IMR-90 (cell line): ENCODE measurements around the gene SVIL. TPM values are rescaled to one million over a fixed set of nuclear protein-coding genes. Genes with fewer than 3 reads are reported as not detected.
"Not testable (repeated sequence)": the region's sequence is repeated elsewhere in the genome, so short reads cannot be mapped to it uniquely, and the experiment has no call there.

ENCODE experiments used
- ATAC-seq: fragments of 200-7000 bp; cut with Tn5 transposase; 2 replicates; pipeline ENCODE4 v1.9.1; 2020; ENCODE audit warnings: low read depth, mild to moderate bottlenecking, moderate library complexity
- BruUV-seq: library from RNA; stranded (reverse); fragments of 400-500 nt; replicated peaks from 2 replicates; lab custom pipeline; 2021; lab: Mats Ljungman, UMichigan
- CTCF ChIA-PET: fragments of 300-600 bp; formaldehyde crosslinking; extraction: SDS; loops from one replicate; lab custom pipeline; 2021; ENCODE audit warnings: antibody characterized with exemption; lab: Yijun Ruan, JAX
- POLR2A ChIA-PET: fragments of 300-600 bp; sonication (Branson Sonifier 250); formaldehyde crosslinking; loops from one replicate; lab custom pipeline; 2022; ENCODE audit warnings: antibody characterized with exemption; ENCODE audit not compliant: unreplicated experiment; lab: Charles Lee
- DNase-seq: peaks from one replicate; pipeline ENCODE4 v3.0.0; 2013
- H2AFZ ChIP-seq: replicated peaks from 2 replicates; pipeline ENCODE3; 2013; ENCODE audit warnings: low read length, mild to moderate bottlenecking; ENCODE audit not compliant: poor library complexity
- H2AK5ac ChIP-seq: 2 replicates; pipeline ENCODE4 v1.6.1; 2013; ENCODE audit warnings: low read depth, low read length, inconsistent platforms
- H2AK9ac ChIP-seq: replicated peaks from 2 replicates; pipeline ENCODE3; 2013; ENCODE audit warnings: mild to moderate bottlenecking, low read depth, low read length, moderate library complexity; ENCODE audit not compliant: poor library complexity
- H2BK120ac ChIP-seq: 2 replicates; pipeline ENCODE4 v1.6.1; 2013; ENCODE audit warnings: low read depth, low read length, inconsistent platforms
- H2BK15ac ChIP-seq: 3 replicates; pipeline ENCODE4 v1.6.1; 2013; ENCODE audit warnings: low read depth, low read length, inconsistent platforms
- H2BK20ac ChIP-seq: 2 replicates; pipeline ENCODE4 v1.6.1; 2013; ENCODE audit warnings: low read depth, mild to moderate bottlenecking, inconsistent platforms, low read length, moderate library complexity
- H2BK5ac ChIP-seq: 2 replicates; pipeline ENCODE4 v1.6.1; 2013; ENCODE audit warnings: mild to moderate bottlenecking, low read depth, low read length, inconsistent platforms; ENCODE audit not compliant: poor library complexity, severe bottlenecking
- H3K14ac ChIP-seq: replicated peaks from 2 replicates; pipeline ENCODE4 v1.6.1; 2013; ENCODE audit warnings: low read depth, low read length, inconsistent platforms
- H3K18ac ChIP-seq: 2 replicates; pipeline ENCODE4 v1.6.1; 2013; ENCODE audit warnings: low read depth, low read length, control low read depth
- H3K23ac ChIP-seq: 2 replicates; pipeline ENCODE4 v1.6.1; 2013; ENCODE audit warnings: low read depth, low read length, inconsistent platforms
- H3K27ac ChIP-seq: 2 replicates; pipeline ENCODE4 v1.5.1; 2013; ENCODE audit warnings: mild to moderate bottlenecking, control low read depth, low read length; ENCODE audit not compliant: insufficient read depth
- H3K27me3 ChIP-seq: 2 replicates; pipeline ENCODE4 v1.6.1; 2013; ENCODE audit warnings: low read length; ENCODE audit not compliant: control insufficient read depth, insufficient read depth
- H3K36me3 ChIP-seq: 2 replicates; pipeline ENCODE4 v1.6.1; 2013; ENCODE audit warnings: low read length, mixed read lengths; ENCODE audit not compliant: control insufficient read depth, insufficient read depth
- H3K4ac ChIP-seq: 2 replicates; pipeline ENCODE4 v1.6.1; 2013; ENCODE audit warnings: low read depth, low read length, inconsistent platforms
- H3K4me1 ChIP-seq: 2 replicates; pipeline ENCODE4 v1.6.1; 2013; ENCODE audit warnings: low read length, mixed read lengths; ENCODE audit not compliant: control insufficient read depth, insufficient read depth
- H3K4me2 ChIP-seq: 2 replicates; pipeline ENCODE4 v1.6.1; 2013; ENCODE audit warnings: low read depth, mild to moderate bottlenecking, control low read depth, low read length, moderate library complexity
- H3K4me3 ChIP-seq: 2 replicates; pipeline ENCODE4 v1.5.1; 2013; ENCODE audit warnings: low read depth, mild to moderate bottlenecking, control low read depth, low read length, moderate library complexity; ENCODE audit not compliant: insufficient read depth
- H3K56ac ChIP-seq: 2 replicates; pipeline ENCODE4 v1.6.1; 2013; ENCODE audit warnings: low read length, inconsistent platforms; ENCODE audit not compliant: insufficient read depth; ENCODE audit errors: extremely low read depth
- H3K79me1 ChIP-seq, 2 experiments: 2 replicates each; pipeline ENCODE4 v1.6.1; 2013; ENCODE audit warnings: low read length in 2 of 2, inconsistent platforms in 1 of 2, low read depth in 1 of 2
- H3K9ac ChIP-seq: 2 replicates; pipeline ENCODE4 v1.6.1; 2013; ENCODE audit warnings: low read depth, low read length, control low read depth
- H3K9me1 ChIP-seq: 2 replicates; pipeline ENCODE4 v1.6.1; 2013; ENCODE audit warnings: low read length, inconsistent platforms; ENCODE audit not compliant: insufficient read depth
- H3K9me3 ChIP-seq: 2 replicates; pipeline ENCODE4 v1.6.1; 2013; ENCODE audit warnings: low read length; ENCODE audit not compliant: control insufficient read depth, insufficient read depth
- H4K20me1 ChIP-seq: 2 replicates; pipeline ENCODE4 v1.6.1; 2013; ENCODE audit warnings: low read length, inconsistent platforms; ENCODE audit not compliant: insufficient read depth
- H4K5ac ChIP-seq: 2 replicates; pipeline ENCODE4 v1.6.1; 2013; ENCODE audit warnings: mild to moderate bottlenecking, low read depth, low read length, control low read depth
- H4K8ac ChIP-seq, 2 experiments: 2 replicates each; pipeline ENCODE4 v1.6.1; 2013; ENCODE audit warnings: low read depth in 2 of 2, low read length in 2 of 2, control low read depth in 1 of 2, inconsistent platforms in 1 of 2
- H4K91ac ChIP-seq: 2 replicates; pipeline ENCODE4 v1.6.1; 2013; ENCODE audit warnings: low read depth, low read length, inconsistent platforms; ENCODE audit not compliant: insufficient read depth
- WGBS, 2 experiments: methylation state at CpG; one replicate each; pipeline versions ENCODE4 v1.1.5 to v1.1.7; 2013; ENCODE audit warnings: missing lambda C conversion rate in 2 of 2; ENCODE audit not compliant: insufficient read length in 1 of 2; ENCODE audit errors: extremely low coverage in 2 of 2; 5-methylcytosine and 5-hydroxymethylcytosine counted together
- dilution Hi-C: fragments of 300-500 bp; cut with HindIII; formaldehyde crosslinking; loops from one replicate; pipeline ENCODE4 v1.14.3; 2018; ENCODE audit warnings: low sequenced_read_pairs; ENCODE audit not compliant: unreplicated experiment
- in situ Hi-C: fragments of 300-500 bp; cut with MboI; formaldehyde crosslinking; loops from 3 replicates; pipeline ENCODE4 v1.14.3; 2019; ENCODE audit warnings: low sequenced_read_pairs, inconsistent platforms, mixed read lengths
- intact Hi-C: fragments of 100-400 bp; cut with micrococcal nuclease; formaldehyde crosslinking; loops from 2 replicates; pipeline ENCODE4 v1.10.0; 2022
- polyA plus RNA-seq, 3 experiments: library from polyadenylated mRNA; depleted of rRNA; stranded (reverse); fragments of >200 nt; gene quantifications; 2 replicates each; pipeline ENCODE4 v1.2.3, GENCODE V29; 2012; ENCODE audit warnings: low replicate concordance in 1 of 3
- total RNA-seq: library from RNA; depleted of rRNA; stranded (reverse); fragments of >200 nt; gene quantifications from 2 replicates; pipeline ENCODE4 v1.2.3, GENCODE V29; 2012

Gene SVIL
- total and polyA plus RNA-seq, 2 of the 4 experiments (the other 2 are of a cell fraction), result 11.5 to 11.6 TPM

DNA sequence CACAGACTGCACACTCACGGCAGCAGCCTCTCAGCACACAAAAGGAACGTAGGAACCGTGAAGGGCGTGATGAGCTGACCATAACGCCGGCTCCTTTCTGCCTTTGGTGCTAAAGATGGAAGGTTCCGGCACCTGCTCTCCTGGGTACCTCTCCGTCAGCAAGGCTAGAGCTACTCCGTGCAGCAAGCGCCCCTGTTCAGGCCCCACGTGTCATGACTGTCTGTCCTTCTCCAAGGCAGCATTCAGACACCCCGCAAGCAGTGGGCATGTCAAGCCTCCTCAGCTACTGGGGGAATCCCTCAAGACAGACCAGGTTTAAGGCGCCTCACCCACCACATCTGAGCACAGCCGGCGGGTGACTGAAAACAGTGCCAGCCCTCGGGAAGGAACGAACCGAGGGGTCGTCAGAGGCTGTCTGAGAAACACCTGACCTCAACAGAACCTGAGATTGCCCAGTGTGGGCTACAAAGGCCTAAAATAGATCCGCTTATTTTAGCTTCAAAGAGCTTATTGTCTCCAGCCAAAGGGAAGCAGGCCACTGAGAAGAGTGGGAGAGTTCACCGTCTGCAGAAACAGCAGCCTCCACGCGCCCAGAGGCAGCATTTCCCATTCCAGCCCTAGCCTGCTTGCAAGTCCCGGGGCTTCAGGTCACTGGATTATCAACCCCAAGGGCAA, 124.2 kb downstream of the SVIL start:
- H3K9me3 ChIP-seq, ATAC-seq, H3K4me3 ChIP-seq, H3K9me1 ChIP-seq, H2AK5ac ChIP-seq, BruUV-seq, H2AK9ac ChIP-seq, POLR2A ChIA-PET, dilution Hi-C loops, H3K23ac ChIP-seq, H3K4ac ChIP-seq, H3K4me1 ChIP-seq, H2BK20ac ChIP-seq, H3K36me3 ChIP-seq, H2BK15ac ChIP-seq, H2BK5ac ChIP-seq, H3K18ac ChIP-seq, H4K8ac ChIP-seq, H4K20me1 ChIP-seq, H4K91ac ChIP-seq, H3K9ac ChIP-seq, H2AFZ ChIP-seq, H4K5ac ChIP-seq, H3K4me2 ChIP-seq, H3K14ac ChIP-seq, H3K56ac ChIP-seq, H3K27me3 ChIP-seq, H2BK120ac ChIP-seq, DNase-seq, H3K27ac ChIP-seq, in situ Hi-C loops: not testable (repeated sequence)
- CTCF ChIA-PET, result interaction anchor here (0.8 kb wide), 1 partner anchor 24 kb away, joined by 3 read pairs; no protein-coding TSS in a partner anchor
- H3K79me1 ChIP-seq, result peaks cover 3 to 16% of the 10 kb centered on the region in 2 experiments; a peak in 3 of 4 replicates
- intact Hi-C loops, result loop anchor here (5.0 kb wide), 1 partner anchor 82 kb away; no protein-coding TSS in a partner anchor
- no CpG with 5 or more reads among the region's 24 CpGs for WGBS, 2 experiments
